Transverse colon (tissue), 4 donors: Measurements from ENCODE around the gene PALLD. TPM values are rescaled to one million over a fixed set of nuclear protein-coding genes. Genes with fewer than 3 reads are reported as not detected.
A peak's percentile ranks its signal among the peaks of the same experiment; 100 is the strongest.

Experiments used
- DNase-seq: peaks from one replicate; pipeline ENCODE4 v3.0.0-alpha.2; 2019
- H3K27ac ChIP-seq, 4 donors: fragments of 200-600 bp; sonication (generic); 2 replicates each; pipeline ENCODE4 v1.5.1; 2016 to 2018; ENCODE audit warnings: inconsistent platforms in 4 of 4
- H3K27me3 ChIP-seq: fragments of 200-600 bp; sonication (generic); 2 replicates; pipeline ENCODE4 v1.5.1; 2017; ENCODE audit warnings: inconsistent platforms
- H3K36me3 ChIP-seq, 4 donors: fragments of 200-600 bp; sonication (generic); 2 replicates each; pipeline ENCODE4 v1.5.1; 2017 to 2019; ENCODE audit warnings: inconsistent platforms in 4 of 4
- H3K4me1 ChIP-seq, 4 donors: fragments of 200-600 bp; sonication (generic); 2 replicates each; pipeline ENCODE4 v1.5.1; 2017 to 2020; ENCODE audit warnings: inconsistent platforms in 4 of 4
- H3K4me3 ChIP-seq, 4 donors: fragments of 200-600 bp; sonication (generic); 1 replicate in 1 of 4; 2 replicates in 3 of 4; pipeline versions ENCODE4 v1.5.1 to v1.6.1; 2017 to 2019; ENCODE audit warnings: inconsistent platforms in 4 of 4
- H3K9me3 ChIP-seq, 2 donors: fragments of 200-600 bp; sonication (generic); 2 replicates each; pipeline ENCODE4 v1.5.1; 2017 to 2019; ENCODE audit warnings: inconsistent platforms in 2 of 2
- CTCF ChIP-seq, 5 experiments: fragments of 200-600 bp in 3 of 5; fragments of 450-650 bp in 2 of 5; sonication (generic) in 3 of 5; IDR thresholded peaks; 1 replicate in 2 of 5; 2 replicates in 3 of 5; pipeline ENCODE4 v1.5.1; 2016 to 2017; ENCODE audit warnings: antibody characterized with exemption in 5 of 5, inconsistent platforms in 3 of 5, mild to moderate bottlenecking in 2 of 5, moderate library complexity in 1 of 5
- EP300 ChIP-seq: sonication (generic); formaldehyde crosslinking; IDR thresholded peaks from one replicate; pipeline ENCODE4 v1.6.1; 2017; ENCODE audit warnings: antibody characterized with exemption, low read depth
- POLR2A ChIP-seq: fragments of 450-650 bp; IDR thresholded peaks from one replicate; pipeline ENCODE4 v1.6.1; 2016; ENCODE audit warnings: antibody characterized with exemption, mild to moderate bottlenecking, moderate library complexity
- POLR2AphosphoS5 ChIP-seq, 3 donors: sonication (generic); formaldehyde crosslinking; IDR thresholded peaks; one replicate each; pipeline ENCODE4 v1.6.1; 2016; ENCODE audit warnings: antibody characterized with exemption in 3 of 3
- WGBS, 2 donors: methylation state at CpG; one replicate each; pipeline ENCODE4 v1.1.5; 2018; ENCODE audit warnings: low coverage in 1 of 2; 5-methylcytosine and 5-hydroxymethylcytosine counted together
- in situ Hi-C, 4 donors: fragments of 200-750 bp; cut with MboI; loops; one replicate each; pipeline versions ENCODE4 v1.15.0 to v1.15.1; 2017; ENCODE audit warnings: low sequenced_read_pairs in 3 of 4, low pct_ligation_motif_present in 1 of 4, low pct_unique_long_range_greater_than_20kb in 1 of 4
- intact Hi-C: fragments of 100-400 bp; cut with DNase I; formaldehyde crosslinking; loops from one replicate; pipeline ENCODE4 v1.15.1; 2023; ENCODE audit warnings: low total_unique reads
- total RNA-seq, 4 donors: library from RNA; depleted of rRNA; stranded (reverse); fragments of >200 nt; gene quantifications; one replicate each; pipeline ENCODE4 v1.1.0, GENCODE V29; 2016

Gene PALLD
- total RNA-seq, 4 donors from 2014 or later, result 230 to 309 (median 278) TPM

DNA sequence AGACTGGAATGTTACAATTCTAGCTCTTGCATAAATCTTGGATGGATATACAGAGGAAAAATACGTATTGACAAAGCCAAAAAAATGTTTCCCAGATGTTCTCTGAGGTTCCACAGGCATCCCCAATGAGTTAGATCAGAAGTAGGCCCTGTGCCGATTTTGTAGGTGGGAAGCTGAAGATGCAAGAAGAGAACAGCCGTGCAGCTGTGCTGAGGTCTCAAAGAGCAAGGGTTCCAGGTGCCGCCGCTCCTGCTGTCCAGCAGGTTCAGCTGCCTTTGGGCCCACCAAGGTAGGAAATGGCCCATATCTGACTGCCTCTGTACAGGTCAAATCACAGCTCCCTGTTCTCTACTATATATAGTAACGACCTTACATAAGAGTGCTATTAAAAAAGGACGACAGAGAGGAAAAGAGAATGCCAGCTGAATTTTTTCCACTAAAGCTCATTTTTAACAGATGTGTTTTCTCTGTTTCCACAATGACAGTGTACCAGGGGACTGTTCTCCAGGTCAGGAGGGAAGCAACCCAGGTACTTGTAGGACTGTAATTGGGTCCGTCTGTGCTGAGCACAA lies 357.6 kb downstream of the PALLD start:
- H3K27ac ChIP-seq, result peak overlapping the region; percentile 72 to 84 (median 76)
- intact Hi-C loops, result no loop called here
- TF ChIP-seq EP300 (no peak), CTCF (IDR thresholded peaks at IDR 0.05) (no peak), POLR2AphosphoS5 (IDR thresholded peaks at IDR 0.05) (peak in 1 of 3 donors; percentile 33), POLR2A (no peak)
- no peak for DNase-seq
- peaks cover 0 to 66% (median 7%) of the 10 kb centered on the region in 4 donors for H3K4me1 ChIP-seq
- 53 to 72% methylated on average over 4 to 8 of the region's 8 CpGs for WGBS, 2 donors
- in situ Hi-C loops, result no loop called here
- no peak overlapping the region for H3K4me3 ChIP-seq
- no peaks in the 10 kb centered on the region for H3K27me3 ChIP-seq
- no peaks in the 10 kb centered on the region for H3K36me3 ChIP-seq
- no peaks in the 10 kb centered on the region for H3K9me3 ChIP-seq

- intact Hi-C loops (no loop called here), in situ Hi-C loops (no loop called here)
- 40 to 46% methylated on average over 1 to 2 of the region's 2 CpGs for WGBS, 2 donors
- H3K4me3 ChIP-seq, result no peak overlapping the region
- H3K27ac ChIP-seq, result peak overlapping the region; percentile 72 to 84 (median 76)
- DNase-seq, result no peak
- TF ChIP-seq CTCF (IDR thresholded peaks at IDR 0.05) (no peak), POLR2A (no peak), POLR2AphosphoS5 (IDR thresholded peaks at IDR 0.05) (no peak), EP300 (no peak)
- H3K36me3 ChIP-seq, result no peaks in the 10 kb centered on the region
- no peaks in the 10 kb centered on the region for H3K27me3 ChIP-seq
- peaks cover 0 to 64% (median 11%) of the 10 kb centered on the region in 4 donors for H3K4me1 ChIP-seq
- H3K9me3 ChIP-seq, result no peaks in the 10 kb centered on the region
Observed at GRCh38 chr4:168856312-168856711, 359.5 kb downstream of the PALLD start.

- no peaks in the 10 kb centered on the region for H3K9me3 ChIP-seq
- peaks cover 0 to 57% (median 10%) of the 10 kb centered on the region in 4 donors for H3K4me1 ChIP-seq
- intact Hi-C loops (no loop called here), in situ Hi-C loops (no loop called here)
- H3K4me3 ChIP-seq, result no peak overlapping the region
- DNase-seq, result no peak
- H3K27ac ChIP-seq, result peak overlapping the region; percentile 72 to 84 (median 76)
- TF ChIP-seq POLR2AphosphoS5 (IDR thresholded peaks at IDR 0.05) (no peak), EP300 (no peak), CTCF (IDR thresholded peaks at IDR 0.05) (no peak), POLR2A (no peak)
- H3K36me3 ChIP-seq, result no peaks in the 10 kb centered on the region
- WGBS, 2 donors, result 76 to 84% methylated on average over 6 of the region's 6 CpGs
- H3K27me3 ChIP-seq, result no peaks in the 10 kb centered on the region
Observed at GRCh38 chr4:168857009-168857408, 360.2 kb downstream of the PALLD start.

- Histone ChIP-seq H3K27me3 (no peaks in the 10 kb centered on the region), H3K4me1 (peaks cover 0 to 53% (median 11%) of the 10 kb centered on the region in 4 donors), H3K27ac (peak overlapping the region; percentile 72 to 84 (median 76)), H3K4me3 (no peak overlapping the region), H3K36me3 (no peaks in the 10 kb centered on the region), H3K9me3 (no peaks in the 10 kb centered on the region)
- no peak for TF ChIP-seq CTCF (IDR thresholded peaks at IDR 0.05)
- no peak for TF ChIP-seq POLR2A
- TF ChIP-seq POLR2AphosphoS5 (IDR thresholded peaks at IDR 0.05), result peak in 1 of 3 donors; percentile 9
- no peak for TF ChIP-seq EP300
- intact Hi-C loops, result no loop called here
- in situ Hi-C loops, result no loop called here
- WGBS, 2 donors, result 72 to 84% methylated on average over 5 of the region's 5 CpGs
- no peak for DNase-seq
Observed at GRCh38 chr4:168857546-168858314, 360.9 kb downstream of the PALLD start.
